ENCODE results near the gene POLN.

The POLN gene

DNA sequence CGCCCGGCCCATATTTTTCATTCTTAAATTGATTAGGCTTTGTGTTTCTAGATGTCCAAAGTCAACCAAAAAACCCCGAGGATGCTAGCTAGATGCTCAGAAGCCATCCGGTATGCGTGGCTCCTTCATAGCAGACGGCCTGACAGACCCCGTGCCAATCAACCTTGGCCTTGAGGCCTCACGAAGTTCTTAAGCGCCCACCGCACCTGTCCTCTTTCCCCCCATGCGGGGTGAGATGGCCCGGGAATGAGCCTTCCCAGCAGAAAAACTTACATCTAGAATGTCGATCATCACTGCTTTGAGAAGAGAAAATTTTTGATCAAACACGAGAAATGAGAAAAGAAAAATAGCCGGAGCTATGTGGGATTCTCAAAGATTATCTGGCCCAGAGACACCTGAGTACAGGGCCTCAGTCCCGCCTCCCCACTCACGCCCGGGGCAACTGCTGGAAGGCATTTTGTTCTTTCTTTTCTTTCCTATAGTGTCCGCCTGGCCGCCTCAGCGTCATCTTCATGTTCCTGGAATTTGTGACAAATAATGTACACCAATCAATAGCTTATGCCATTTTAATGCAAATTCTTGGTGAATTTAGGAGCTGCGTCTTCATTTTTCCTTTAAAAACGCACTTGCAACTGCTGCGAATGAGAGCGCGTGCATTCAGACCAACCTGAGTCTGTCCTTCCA, 184.4 kb downstream of the POLN start:
- Histone ChIP-seq H3K9me3 (ENCODE audit: low read length) (no peaks in the 10 kb centered on the region), H3K9ac (ENCODE audit: low read length) (no peak overlapping the region)

DNA sequence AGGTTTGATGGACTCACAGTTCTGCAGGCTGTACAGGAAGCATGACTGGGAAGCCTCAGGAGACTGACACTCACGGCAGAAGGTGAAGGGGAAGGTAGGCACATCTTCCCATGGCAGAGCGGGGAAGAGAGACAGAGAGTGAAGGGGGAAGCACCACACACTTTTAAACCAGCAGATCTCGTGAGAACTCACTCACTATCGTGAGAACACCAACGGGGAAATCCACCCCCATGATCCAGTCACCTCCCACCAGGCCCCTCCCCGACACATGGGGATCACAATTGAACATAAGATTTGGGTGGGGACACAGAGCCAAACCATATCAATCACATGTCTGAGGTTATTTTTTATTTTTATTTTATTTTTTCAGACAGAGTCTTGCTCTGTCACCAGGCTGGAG, 187.7 kb downstream of the POLN start:
- no peak overlapping the region for H3K4me3 ChIP-seq (ENCODE audit: low read depth in 1 of 2, low read length in 2 of 2)
- no peaks in the 10 kb centered on the region for H3K4me1 ChIP-seq (ENCODE audit: insufficient read depth, low read length)
- H3K27me3 ChIP-seq (ENCODE audit: control insufficient read depth in 1 of 2, insufficient read depth in 2 of 2, low read length in 2 of 2) = peaks cover 12 to 14% of the 10 kb centered on the region in 2 donors
- H3K9ac ChIP-seq (ENCODE audit: low read length) = no peak overlapping the region
- H3K36me3 ChIP-seq (ENCODE audit: insufficient read depth, low read length) = no peaks in the 10 kb centered on the region
- H3K27ac ChIP-seq (ENCODE audit: low read depth, low read length) = no peak overlapping the region
- H3K9me3 ChIP-seq (ENCODE audit: low read length) = no peaks in the 10 kb centered on the region

More for the DNA sequence above, 184.4 kb downstream of the POLN start:
- Histone ChIP-seq H3K36me3 (ENCODE audit: insufficient read depth, low read length) (no peaks in the 10 kb centered on the region), H3K4me3 (ENCODE audit: low read depth in 1 of 2, low read length in 2 of 2) (no peak overlapping the region), H3K27ac (ENCODE audit: low read depth, low read length) (no peak overlapping the region), H3K4me1 (ENCODE audit: insufficient read depth, low read length) (no peaks in the 10 kb centered on the region), H3K27me3 (ENCODE audit: control insufficient read depth in 1 of 2, insufficient read depth in 2 of 2, low read length in 2 of 2) (peaks cover 5 to 32% of the 10 kb centered on the region in 2 donors)

DNA sequence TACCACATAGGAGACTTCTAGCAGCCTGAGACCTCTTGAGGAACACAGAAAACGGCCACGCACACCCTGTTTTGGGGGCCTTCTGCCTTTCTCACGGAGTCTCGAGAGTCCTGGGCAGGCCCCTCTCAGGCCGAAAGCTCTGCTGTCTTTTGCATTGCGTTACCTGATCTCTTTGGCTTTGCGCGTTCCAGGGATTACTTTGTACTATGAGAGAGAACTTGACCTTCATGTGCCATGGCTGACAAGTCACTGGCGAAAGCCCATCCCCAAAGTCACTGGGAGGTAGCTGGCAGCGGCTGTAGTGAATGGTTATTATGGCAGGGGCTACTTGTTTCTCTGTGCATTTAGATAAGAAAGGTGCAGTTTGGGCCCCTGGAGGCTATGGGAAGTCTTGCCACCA, 190.8 kb downstream of the POLN start:
- no peaks in the 10 kb centered on the region for H3K4me1 ChIP-seq (ENCODE audit: insufficient read depth, low read length)
- H3K9ac ChIP-seq (ENCODE audit: low read length) = no peak overlapping the region
- H3K36me3 ChIP-seq (ENCODE audit: insufficient read depth, low read length) = no peaks in the 10 kb centered on the region
- H3K27me3 ChIP-seq (ENCODE audit: control insufficient read depth in 1 of 2, insufficient read depth in 2 of 2, low read length in 2 of 2) = peaks cover 9 to 28% of the 10 kb centered on the region in 2 donors
- H3K9me3 ChIP-seq (ENCODE audit: low read length) = no peaks in the 10 kb centered on the region
- H3K4me3 ChIP-seq (ENCODE audit: low read depth in 1 of 2, low read length in 2 of 2) = no peak overlapping the region
- H3K27ac ChIP-seq (ENCODE audit: low read depth, low read length) = no peak overlapping the region

- no peak overlapping the region for H3K9ac ChIP-seq (ENCODE audit: low read length)
- no peaks in the 10 kb centered on the region for H3K4me1 ChIP-seq (ENCODE audit: insufficient read depth, low read length)
- H3K9me3 ChIP-seq (ENCODE audit: low read length) = no peaks in the 10 kb centered on the region
- no peak overlapping the region for H3K4me3 ChIP-seq (ENCODE audit: low read depth in 1 of 2, low read length in 2 of 2)
- peaks cover 9 to 29% of the 10 kb centered on the region in 2 donors for H3K27me3 ChIP-seq (ENCODE audit: control insufficient read depth in 1 of 2, insufficient read depth in 2 of 2, low read length in 2 of 2)
- H3K36me3 ChIP-seq (ENCODE audit: insufficient read depth, low read length) = no peaks in the 10 kb centered on the region
- no peak overlapping the region for H3K27ac ChIP-seq (ENCODE audit: low read depth, low read length)
These were observed 192.1 kb downstream of the POLN start for GRCh38 chr4:2049811-2050210.

DNA sequence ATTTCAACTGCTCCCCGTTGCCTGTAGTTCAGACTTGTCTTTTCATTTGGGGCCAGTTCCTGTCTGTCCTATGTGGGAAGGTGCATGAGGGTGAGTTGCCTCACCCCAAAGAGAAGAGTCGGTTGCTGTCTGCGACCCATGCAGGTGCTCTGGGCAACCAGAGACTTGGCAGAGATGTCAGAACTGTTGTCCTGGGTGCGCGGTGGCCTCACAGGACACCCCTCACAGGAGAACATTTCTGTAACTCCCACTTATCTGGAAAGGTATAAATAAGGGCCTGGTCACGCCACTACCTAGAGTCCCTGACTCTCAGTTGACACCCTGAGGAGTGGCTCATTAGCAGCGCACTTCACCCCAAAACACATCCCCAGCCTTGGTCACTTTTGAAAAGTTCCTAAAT, 192.5 kb downstream of the POLN start:
- Histone ChIP-seq H3K27me3 (ENCODE audit: control insufficient read depth in 1 of 2, insufficient read depth in 2 of 2, low read length in 2 of 2) (peaks cover 9 to 30% of the 10 kb centered on the region in 2 donors), H3K36me3 (ENCODE audit: insufficient read depth, low read length) (no peaks in the 10 kb centered on the region), H3K27ac (ENCODE audit: low read depth, low read length) (no peak overlapping the region), H3K4me1 (ENCODE audit: insufficient read depth, low read length) (no peaks in the 10 kb centered on the region), H3K9me3 (ENCODE audit: low read length) (no peaks in the 10 kb centered on the region), H3K4me3 (ENCODE audit: low read depth in 1 of 2, low read length in 2 of 2) (no peak overlapping the region), H3K9ac (ENCODE audit: low read length) (no peak overlapping the region)

DNA sequence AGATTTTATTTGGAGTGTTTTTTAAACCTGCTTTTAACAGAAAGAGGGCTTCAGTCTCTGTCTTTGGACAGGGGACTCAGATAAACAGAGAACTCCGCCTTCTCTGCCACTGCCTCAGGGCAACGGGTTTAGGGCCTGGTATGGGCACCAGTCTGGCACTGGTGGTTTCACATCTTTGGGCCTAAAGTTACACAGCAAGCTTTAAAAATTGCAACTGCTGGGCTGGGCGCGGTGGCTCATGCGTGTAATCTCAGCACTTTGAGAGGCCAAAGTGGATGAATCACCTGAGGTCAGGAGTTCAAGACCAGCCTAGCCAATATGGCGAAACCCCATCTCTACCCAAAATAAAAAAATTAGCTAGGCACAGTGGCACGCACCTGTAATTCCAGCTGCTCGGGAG, 193.1 kb downstream of the POLN start:
- Histone ChIP-seq H3K9me3 (ENCODE audit: low read length) (no peaks in the 10 kb centered on the region), H3K9ac (ENCODE audit: low read length) (no peak overlapping the region), H3K27ac (ENCODE audit: low read depth, low read length) (no peak overlapping the region), H3K36me3 (ENCODE audit: insufficient read depth, low read length) (no peaks in the 10 kb centered on the region), H3K4me3 (ENCODE audit: low read depth in 1 of 2, low read length in 2 of 2) (no peak overlapping the region), H3K4me1 (ENCODE audit: insufficient read depth, low read length) (no peaks in the 10 kb centered on the region), H3K27me3 (ENCODE audit: control insufficient read depth in 1 of 2, insufficient read depth in 2 of 2, low read length in 2 of 2) (peaks cover 9 to 35% of the 10 kb centered on the region in 2 donors)

DNA sequence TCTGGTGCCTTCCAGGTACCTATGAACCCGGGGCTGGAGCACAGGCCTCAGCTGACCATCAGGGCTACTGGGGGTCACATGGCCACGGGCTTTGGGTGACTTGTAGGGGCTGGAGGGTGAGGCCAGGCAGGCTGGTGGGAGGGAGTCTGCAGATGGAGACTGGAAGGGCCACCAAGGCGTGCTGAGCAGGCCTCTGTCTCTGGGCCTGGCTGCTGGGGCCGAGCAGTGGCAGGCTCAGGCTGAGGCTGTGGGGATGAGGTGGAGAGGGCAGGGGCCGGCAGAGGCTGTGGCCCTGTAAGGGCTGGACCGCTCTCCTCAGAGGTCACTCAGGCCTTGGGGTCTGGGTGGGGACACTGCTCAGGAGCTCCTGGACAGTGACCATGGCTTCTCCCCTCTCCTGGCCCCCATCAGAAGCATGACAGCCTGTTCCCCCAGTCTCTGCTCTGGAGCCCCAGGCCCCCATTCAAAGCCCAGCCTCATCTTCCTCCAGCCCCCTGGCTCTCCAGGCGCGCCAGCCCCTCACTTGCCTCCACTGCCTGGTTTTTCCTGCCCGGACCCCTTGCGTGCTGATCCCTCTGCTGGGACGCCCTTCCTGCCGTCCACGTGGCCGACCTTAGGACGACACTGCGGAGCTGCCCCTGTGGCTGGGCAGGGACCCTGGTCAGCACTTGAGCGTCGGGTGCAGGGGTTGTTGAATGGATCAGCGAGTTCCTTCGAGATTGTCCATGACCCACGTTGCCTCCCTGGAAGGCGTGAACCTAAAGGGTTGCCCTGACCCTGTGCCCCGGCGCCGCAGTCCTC, 193.9 kb downstream of the POLN start:
- H3K4me1 ChIP-seq (ENCODE audit: insufficient read depth, low read length) = no peaks in the 10 kb centered on the region
- H3K9me3 ChIP-seq (ENCODE audit: low read length) = no peaks in the 10 kb centered on the region
- peaks cover 9 to 43% of the 10 kb centered on the region in 2 donors for H3K27me3 ChIP-seq (ENCODE audit: control insufficient read depth in 1 of 2, insufficient read depth in 2 of 2, low read length in 2 of 2)
- no peak overlapping the region for H3K4me3 ChIP-seq (ENCODE audit: low read depth in 1 of 2, low read length in 2 of 2)
- no peak overlapping the region for H3K9ac ChIP-seq (ENCODE audit: low read length)
- no peak overlapping the region for H3K27ac ChIP-seq (ENCODE audit: low read depth, low read length)
- H3K36me3 ChIP-seq (ENCODE audit: insufficient read depth, low read length) = no peaks in the 10 kb centered on the region

DNA sequence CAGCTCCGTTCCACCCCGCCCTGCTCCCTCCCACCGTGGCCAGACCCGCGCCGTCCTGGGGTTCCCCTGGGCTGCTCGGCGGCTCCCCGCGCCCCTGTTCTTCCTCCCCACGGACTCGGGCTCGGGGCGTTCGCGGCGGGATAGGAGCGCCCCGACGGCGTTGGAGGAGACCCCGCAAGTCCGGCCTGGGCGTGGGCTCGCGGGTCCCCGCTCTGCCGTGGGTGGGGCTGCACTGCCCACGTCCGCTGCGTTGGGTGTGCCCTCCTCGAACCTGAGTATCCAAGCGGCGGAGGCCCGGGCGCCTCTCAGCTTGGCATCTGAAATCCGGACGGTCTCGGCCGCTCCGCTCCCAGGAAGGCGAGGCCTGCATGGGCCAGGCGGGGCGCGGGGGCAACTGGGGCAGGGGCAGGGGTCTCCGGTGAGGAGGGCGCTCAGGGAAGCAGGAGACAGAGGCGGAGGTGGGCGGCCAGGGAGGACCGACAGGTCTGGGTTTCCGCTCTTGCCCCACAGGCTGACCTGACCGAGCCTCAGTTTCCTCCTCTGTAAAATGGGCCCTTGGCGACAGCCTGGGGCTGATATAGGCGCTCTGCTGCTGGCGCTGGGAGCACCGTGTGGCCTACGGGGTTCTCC, 194.8 kb downstream of the POLN start:
- Histone ChIP-seq H3K9me3 (ENCODE audit: low read length) (no peaks in the 10 kb centered on the region), H3K4me1 (ENCODE audit: insufficient read depth, low read length) (no peaks in the 10 kb centered on the region), H3K36me3 (ENCODE audit: insufficient read depth, low read length) (no peaks in the 10 kb centered on the region), H3K27me3 (ENCODE audit: control insufficient read depth in 1 of 2, insufficient read depth in 2 of 2, low read length in 2 of 2) (peaks cover 9 to 50% of the 10 kb centered on the region in 2 donors), H3K27ac (ENCODE audit: low read depth, low read length) (no peak overlapping the region), H3K9ac (ENCODE audit: low read length) (no peak overlapping the region), H3K4me3 (ENCODE audit: low read depth in 1 of 2, low read length in 2 of 2) (no peak overlapping the region)

GRCh38 chr4:2046031-2046961, 195.6 kb downstream of the POLN start:
- Histone ChIP-seq H3K27ac (ENCODE audit: low read depth, low read length) (no peak overlapping the region), H3K4me3 (ENCODE audit: low read depth in 1 of 2, low read length in 2 of 2) (no peak overlapping the region), H3K4me1 (ENCODE audit: insufficient read depth, low read length) (peaks cover 5% of the 10 kb centered on the region), H3K27me3 (ENCODE audit: control insufficient read depth in 1 of 2, insufficient read depth in 2 of 2, low read length in 2 of 2) (peaks cover 4 to 53% of the 10 kb centered on the region in 2 donors), H3K9ac (ENCODE audit: low read length) (no peak overlapping the region), H3K36me3 (ENCODE audit: insufficient read depth, low read length) (no peaks in the 10 kb centered on the region), H3K9me3 (ENCODE audit: low read length) (no peaks in the 10 kb centered on the region)

DNA sequence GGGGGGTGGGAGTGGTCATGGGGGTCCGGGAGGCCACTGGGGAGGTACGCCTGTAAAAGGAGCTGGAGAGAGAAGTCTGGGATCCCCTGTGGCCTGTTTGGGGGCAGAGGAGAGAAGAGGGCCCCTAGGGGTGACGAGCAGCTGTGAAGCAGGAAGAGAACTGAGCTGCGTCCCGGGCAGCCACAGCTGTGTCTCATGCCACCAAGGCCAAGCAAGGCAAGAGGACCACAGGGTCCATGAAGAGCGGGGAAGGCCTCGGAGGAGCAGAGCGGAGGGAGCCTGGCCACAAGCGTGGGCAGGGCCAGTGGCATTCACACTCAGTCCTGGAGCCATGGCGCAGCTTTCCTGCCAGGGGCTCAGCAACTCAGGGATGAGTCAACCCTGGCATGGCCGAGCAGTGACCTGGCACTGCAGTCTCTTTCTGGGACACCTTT, 196.4 kb downstream of the POLN start:
- Histone ChIP-seq H3K4me3 (ENCODE audit: low read depth in 1 of 2, low read length in 2 of 2) (no peak overlapping the region), H3K9me3 (ENCODE audit: low read length) (no peaks in the 10 kb centered on the region), H3K27me3 (ENCODE audit: control insufficient read depth in 1 of 2, insufficient read depth in 2 of 2, low read length in 2 of 2) (peaks cover 0 to 54% of the 10 kb centered on the region in 2 donors), H3K4me1 (ENCODE audit: insufficient read depth, low read length) (peaks cover 5% of the 10 kb centered on the region), H3K36me3 (ENCODE audit: insufficient read depth, low read length) (no peaks in the 10 kb centered on the region), H3K27ac (ENCODE audit: low read depth, low read length) (no peak overlapping the region), H3K9ac (ENCODE audit: low read length) (no peak overlapping the region)

All from muscle layer of colon (tissue), 2 donors.